T-helper 2 cell treated with Interferon-gamma antibody and Interleukin-4, amounts not matched to agents 100 ng/mL and 5 ng/mL, for 36 hours (primary cell): ENCODE data around the gene TCF19. TPM values are rescaled to one million over a fixed set of nuclear protein-coding genes. Genes with fewer than 3 reads are reported as not detected.

Experiments used
- intact Hi-C: fragments of 100-400 bp; cut with micrococcal nuclease; formaldehyde crosslinking; loops from one replicate; pipeline ENCODE4 v1.15.1; 2023
- total RNA-seq: library from RNA; stranded (reverse); gene quantifications from 2 replicates; pipeline ENCODE4 v1.2.3, GENCODE V29; 2022

TCF19 gene
- total RNA-seq, 1 donor from 2014 or later = 77.2 TPM

- intact Hi-C loops = no loop called here
Observed at GRCh38 chr6:31128093-31128676, 30.2 kb upstream of the TCF19 start.

- intact Hi-C loops = no loop called here
Observed at GRCh38 chr6:31129130-31129529, 29.3 kb upstream of the TCF19 start.

GRCh38 chr6:31130751-31131150 lies 27.6 kb upstream of the TCF19 start:
- intact Hi-C loops = no loop called here

GRCh38 chr6:31131595-31131994 lies 26.8 kb upstream of the TCF19 start:
- intact Hi-C loops = no loop called here

GRCh38 chr6:31132806-31133205 lies 25.6 kb upstream of the TCF19 start:
- intact Hi-C loops = no loop called here

GRCh38 chr6:31135710-31136109 lies 22.7 kb upstream of the TCF19 start:
- intact Hi-C loops = no loop called here

GRCh38 chr6:31138982-31139381 lies 19.4 kb upstream of the TCF19 start, which contains the start of gene PSORS1C2:
Gene PSORS1C2 (minus strand): TSS chr6:31139066. CDS start chr6:31139026, 40 bp downstream.
- intact Hi-C loops = no loop called here

- intact Hi-C loops = no loop called here
Observed at GRCh38 chr6:31139599-31139998, 18.8 kb upstream of the TCF19 start.

GRCh38 chr6:31140643-31141042 lies 17.7 kb upstream of the TCF19 start:
- intact Hi-C loops = no loop called here

GRCh38 chr6:31142361-31142761 lies 16.0 kb upstream of the TCF19 start:
- intact Hi-C loops = no loop called here

- intact Hi-C loops = no loop called here
Observed at GRCh38 chr6:31143148-31143547, 15.2 kb upstream of the TCF19 start.

- intact Hi-C loops = no loop called here
Observed at GRCh38 chr6:31144296-31144969, 14.0 kb upstream of the TCF19 start.

- intact Hi-C loops = no loop called here
Observed at GRCh38 chr6:31144970-31145340, 13.4 kb upstream of the TCF19 start.

GRCh38 chr6:31145386-31145785 lies 13.0 kb upstream of the TCF19 start:
- intact Hi-C loops = no loop called here

GRCh38 chr6:31149827-31150447 lies 8.5 kb upstream of the TCF19 start:
- intact Hi-C loops = loop anchor here (10.0 kb wide), 1 partner anchor 465 kb away; the partner anchor contains the start of gene PPP1R18

- intact Hi-C loops = loop anchor here (10.0 kb wide), 1 partner anchor 468 kb away; the partner anchor contains the start of gene PPP1R18
Observed at GRCh38 chr6:31152781-31153180, 5.6 kb upstream of the TCF19 start.

- intact Hi-C loops = loop anchor here (10.0 kb wide), 1 partner anchor 470 kb away; the partner anchor contains the start of gene PPP1R18
Observed at GRCh38 chr6:31154436-31154835, 4.0 kb upstream of the TCF19 start.

- intact Hi-C loops = loop anchor here (10.0 kb wide), 1 partner anchor 472 kb away; the partner anchor contains the start of gene PPP1R18
Observed at GRCh38 chr6:31156641-31157040, 1.7 kb upstream of the TCF19 start.

- intact Hi-C loops = loop anchor here (1.0 to 10.0 kb wide), 5 partner anchors 20 to 473 kb away; partner anchors contain the start of genes HLA-C and PPP1R18
Observed at GRCh38 chr6:31157513-31158139, 763 bp upstream of the TCF19 start, which contains the start of gene CCHCR1. Gene CCHCR1 (minus strand): TSS chr6:31157802. CDS start chr6:31157600, 202 bp downstream.

GRCh38 chr6:31158863-31159855 lies 770 bp downstream of the TCF19 start:
- intact Hi-C loops = loop anchor here (1.0 to 10.0 kb wide), 5 partner anchors 22 to 474 kb away; partner anchors contain the start of genes HLA-C and PPP1R18
